ENCODE measurements around the gene TIPRL.
A peak's percentile ranks its signal among the peaks of the same experiment; 100 is the strongest.
"Not testable (repeated sequence)": the region's sequence is repeated elsewhere in the genome, so short reads cannot be mapped to it uniquely, and the experiment has no call there.

Gene TIPRL

GRCh38 chr1:168180148-168180524, 1.4 kb downstream of the TIPRL start:
- peak overlapping the region; percentile 80 for H2AFZ ChIP-seq (ENCODE audit: low read depth)

GRCh38 chr1:168181063-168181720, 2.4 kb downstream of the TIPRL start:
- not testable (repeated sequence) for H3K4me3 ChIP-seq (IDR thresholded peaks at IDR 0.05; ENCODE audit: insufficient read depth, low read depth, low read length); H4K20me1 ChIP-seq (ENCODE audit: insufficient read depth); H3K27ac ChIP-seq; H3K36me3 ChIP-seq (ENCODE audit: insufficient read depth); H3K9ac ChIP-seq; H3K27me3 ChIP-seq (ENCODE audit: insufficient read depth, low read depth); H3K4me2 ChIP-seq; H2AFZ ChIP-seq (ENCODE audit: low read depth)
- Histone ChIP-seq H3K79me2 (ENCODE audit: insufficient read depth, low read depth) (peaks cover 45% of the 10 kb centered on the region), H3K4me1 (ENCODE audit: low read depth, poor library complexity, severe bottlenecking) (peaks cover 21% of the 10 kb centered on the region)

More at GRCh38 chr1:168180148-168180524, 1.4 kb downstream of the TIPRL start:
- Histone ChIP-seq H3K27ac (peak overlapping the region; percentile 73), H4K20me1 (ENCODE audit: insufficient read depth) (no peaks in the 10 kb centered on the region), H3K79me2 (ENCODE audit: insufficient read depth, low read depth) (peaks cover 45% of the 10 kb centered on the region), H3K36me3 (ENCODE audit: insufficient read depth) (no peaks in the 10 kb centered on the region), H3K9ac (peak overlapping the region; percentile 73), H3K27me3 (ENCODE audit: insufficient read depth, low read depth) (no peaks in the 10 kb centered on the region), H3K4me1 (ENCODE audit: low read depth, poor library complexity, severe bottlenecking) (peaks cover 21% of the 10 kb centered on the region), H3K4me2 (peak overlapping the region; percentile 77), H3K4me3 (IDR thresholded peaks at IDR 0.05; ENCODE audit: insufficient read depth, low read depth, low read length) (peak overlapping the region; percentile 98)
- TF ChIP-seq CTCF (conservative IDR thresholded peaks at IDR 0.05; ENCODE audit: low read depth, low read length) = no peak

- no peaks in the 10 kb centered on the region for H3K27me3 ChIP-seq (ENCODE audit: insufficient read depth, low read depth)
- no peak overlapping the region for H3K4me3 ChIP-seq (IDR thresholded peaks at IDR 0.05; ENCODE audit: insufficient read depth, low read depth, low read length)
- TF ChIP-seq CTCF (conservative IDR thresholded peaks at IDR 0.05; ENCODE audit: low read depth, low read length) = no peak
- H4K20me1 ChIP-seq (ENCODE audit: insufficient read depth) = no peaks in the 10 kb centered on the region
- no peak overlapping the region for H2AFZ ChIP-seq (ENCODE audit: low read depth)
- peaks cover 17% of the 10 kb centered on the region; the same call in 1 of the 2 replicates for H3K79me2 ChIP-seq (ENCODE audit: insufficient read depth, low read depth)
- H3K4me2 ChIP-seq = no peak overlapping the region
- H3K4me1 ChIP-seq (ENCODE audit: low read depth, poor library complexity, severe bottlenecking) = no peaks in the 10 kb centered on the region
- H3K9ac ChIP-seq = no peak overlapping the region
- H3K36me3 ChIP-seq (ENCODE audit: insufficient read depth) = no peaks in the 10 kb centered on the region
- no peak overlapping the region for H3K27ac ChIP-seq
Observed at GRCh38 chr1:168187177-168187576, 8.4 kb downstream of the TIPRL start.

GRCh38 chr1:168190403-168190802, 11.6 kb downstream of the TIPRL start:
- Histone ChIP-seq H3K4me3 (IDR thresholded peaks at IDR 0.05; ENCODE audit: insufficient read depth, low read depth, low read length) (no peak overlapping the region), H3K9ac (no peak overlapping the region), H4K20me1 (ENCODE audit: insufficient read depth) (no peaks in the 10 kb centered on the region), H3K79me2 (ENCODE audit: insufficient read depth, low read depth) (no peaks in the 10 kb centered on the region), H3K27ac (no peak overlapping the region), H3K4me1 (ENCODE audit: low read depth, poor library complexity, severe bottlenecking) (no peaks in the 10 kb centered on the region), H3K27me3 (ENCODE audit: insufficient read depth, low read depth) (no peaks in the 10 kb centered on the region), H2AFZ (ENCODE audit: low read depth) (no peak overlapping the region), H3K4me2 (no peak overlapping the region), H3K36me3 (ENCODE audit: insufficient read depth) (no peaks in the 10 kb centered on the region)
- TF ChIP-seq CTCF (conservative IDR thresholded peaks at IDR 0.05; ENCODE audit: low read depth, low read length) = no peak
